SU-DHL-6 (cell line): ENCODE results near the gene CFL1.

Experiments
- CTCF ChIP-seq: fragments of 200-600 bp; sonication (generic); IDR thresholded peaks from one replicate; pipeline ENCODE4 v1.5.1; 2017; ENCODE audit warnings: antibody characterized with exemption, mild to moderate bottlenecking, low read length, moderate library complexity; ENCODE audit not compliant: insufficient read depth, poor library complexity, severe bottlenecking
- EZH2phosphoT487 ChIP-seq: fragments of 200-600 bp; sonication (generic), shearing (Covaris generic); conservative IDR thresholded peaks from 2 replicates; pipeline ENCODE4 v1.6.1; 2018; ENCODE audit warnings: mild to moderate bottlenecking, antibody characterized with exemption, low read length, moderate library complexity, mixed read lengths

- TF ChIP-seq CTCF (no peak), EZH2phosphoT487 (no peak)
These were observed 29.8 kb upstream of the CFL1 start for GRCh38 chr11:65887723-65888162.
